Osteoblast (primary cell): Measurements from ENCODE around the gene LCN15. TPM values are rescaled to one million over a fixed set of nuclear protein-coding genes. Genes with fewer than 3 reads are reported as not detected.

Source experiments
- DNase-seq: peaks from one replicate; pipeline ENCODE4 v3.0.0; 2011; ENCODE audit warnings: low spot score, mixed read lengths; ENCODE audit not compliant: insufficient read length; ENCODE audit errors: missing footprints
- H2AFZ ChIP-seq: 2 replicates; pipeline ENCODE4 v1.6.0; 2011; ENCODE audit warnings: mild to moderate bottlenecking, low read length
- H3K27ac ChIP-seq: 2 replicates; pipeline ENCODE4 v1.5.1; 2011; ENCODE audit warnings: mild to moderate bottlenecking, low read depth, low read length, moderate library complexity
- H3K27me3 ChIP-seq: 2 replicates; pipeline ENCODE4 v1.6.0; 2012; ENCODE audit warnings: mild to moderate bottlenecking, control low read depth, inconsistent platforms, low read length, moderate library complexity; ENCODE audit not compliant: insufficient read depth
- H3K36me3 ChIP-seq: 2 replicates; pipeline ENCODE4 v1.5.1; 2011; ENCODE audit warnings: mild to moderate bottlenecking, low read length, control low read depth, moderate library complexity; ENCODE audit not compliant: insufficient read depth
- H3K4me1 ChIP-seq: 2 replicates; pipeline ENCODE4 v1.5.1; 2011; ENCODE audit warnings: mild to moderate bottlenecking, low read length, control low read depth, moderate library complexity; ENCODE audit not compliant: insufficient read depth
- H3K4me2 ChIP-seq: 2 replicates; pipeline ENCODE4 v1.6.0; 2011; ENCODE audit warnings: mild to moderate bottlenecking, low read length; ENCODE audit not compliant: insufficient read depth
- H3K4me3 ChIP-seq: fragments of 200-600 bp; sonication (generic); 3 replicates; pipeline ENCODE4 v1.5.1; 2012; ENCODE audit warnings: mild to moderate bottlenecking, low read length, inconsistent platforms; ENCODE audit not compliant: insufficient read depth
- H3K79me2 ChIP-seq: 2 replicates; pipeline ENCODE4 v1.6.0; 2012; ENCODE audit warnings: mild to moderate bottlenecking, low read length, control low read depth, inconsistent platforms; ENCODE audit not compliant: insufficient read depth
- H3K9me3 ChIP-seq: 2 replicates; pipeline ENCODE4 v1.5.1; 2011; ENCODE audit warnings: low read depth, low read length, control low read depth
- H4K20me1 ChIP-seq: 2 replicates; pipeline ENCODE4 v1.6.0; 2012; ENCODE audit warnings: mild to moderate bottlenecking, low read length, control low read depth; ENCODE audit not compliant: insufficient read depth
- CTCF ChIP-seq: IDR thresholded peaks from 2 replicates; pipeline ENCODE4 v1.5.1; 2011; ENCODE audit warnings: mild to moderate bottlenecking, low read depth, low read length, moderate library complexity; ENCODE audit errors: extremely low read depth
- total RNA-seq: library from RNA; depleted of rRNA; stranded (reverse); fragments of >200 nt; gene quantifications from 2 replicates; pipeline ENCODE4 v1.2.3, GENCODE V29; 2012

LCN15 gene
- total RNA-seq, 1 donor = not detected

- Histone ChIP-seq H3K4me2 (no peak overlapping the region), H3K9me3 (no peaks in the 10 kb centered on the region), H2AFZ (no peak overlapping the region), H3K27ac (no peak overlapping the region), H3K4me1 (peaks cover 15% of the 10 kb centered on the region), H3K36me3 (peaks cover 6% of the 10 kb centered on the region), H3K4me3 (no peak overlapping the region), H4K20me1 (peaks cover 18% of the 10 kb centered on the region), H3K27me3 (peaks cover 21% of the 10 kb centered on the region), H3K79me2 (peaks cover 11% of the 10 kb centered on the region)
- DNase-seq = peak; percentile 42
- TF ChIP-seq CTCF = no peak
Observed at GRCh38 chr9:136793086-136793946, 29.0 kb upstream of the LCN15 start.

- Histone ChIP-seq H3K9me3 (no peaks in the 10 kb centered on the region), H3K4me3 (peak overlapping the region; percentile 97), H4K20me1 (peaks cover 18% of the 10 kb centered on the region), H3K36me3 (peaks cover 6% of the 10 kb centered on the region), H3K4me1 (peaks cover 15% of the 10 kb centered on the region), H3K27me3 (peaks cover 18% of the 10 kb centered on the region), H3K79me2 (peaks cover 11% of the 10 kb centered on the region), H3K4me2 (peak overlapping the region; percentile 99), H2AFZ (no peak overlapping the region), H3K27ac (no peak overlapping the region)
- no peak for TF ChIP-seq CTCF
- peak; percentile 73 for DNase-seq
Observed at GRCh38 chr9:136792321-136793085, 28.2 kb upstream of the LCN15 start.

GRCh38 chr9:136791516-136792276 lies 27.4 kb upstream of the LCN15 start:
- peak; percentile 90 for TF ChIP-seq CTCF
- peaks cover 11% of the 10 kb centered on the region for H3K27me3 ChIP-seq
- H3K4me3 ChIP-seq = peak overlapping the region; percentile 97
- peaks cover 6% of the 10 kb centered on the region for H3K36me3 ChIP-seq
- peak overlapping the region; percentile 85 for H2AFZ ChIP-seq
- DNase-seq = peak; percentile 87
- peaks cover 15% of the 10 kb centered on the region for H3K4me1 ChIP-seq
- no peaks in the 10 kb centered on the region for H3K9me3 ChIP-seq
- peak overlapping the region; percentile 99 for H3K4me2 ChIP-seq
- peak overlapping the region; percentile 68 for H3K27ac ChIP-seq
- H3K79me2 ChIP-seq = peaks cover 11% of the 10 kb centered on the region
- H4K20me1 ChIP-seq = peaks cover 18% of the 10 kb centered on the region
